ENCODE results near the gene NPAS3. TPM values are rescaled to one million over a fixed set of nuclear protein-coding genes. Genes with fewer than 3 reads are reported as not detected.

NPAS3 gene
- total RNA-seq, 1 donor from 2014 or later: 6.1 TPM

- no peaks in the 10 kb centered on the region for H3K36me3 Mint-ChIP-seq (ENCODE audit: insufficient read depth)
- TF ChIP-seq CTCF (IDR thresholded peaks at IDR 0.05; ENCODE audit: unreplicated experiment): no peak
- H3K4me3 Mint-ChIP-seq (ENCODE audit: low read depth): no peak overlapping the region
- H3K4me1 Mint-ChIP-seq (ENCODE audit: low read depth): peaks cover 2% of the 10 kb centered on the region
- no peak overlapping the region for H3K27ac Mint-ChIP-seq
- DNase-seq (ENCODE audit: low spot score, unreplicated experiment): no peak
- peaks cover 4% of the 10 kb centered on the region for H3K27me3 Mint-ChIP-seq
- H3K9me3 Mint-ChIP-seq (ENCODE audit: low read depth): no peaks in the 10 kb centered on the region
These were observed 716.7 kb downstream of the NPAS3 start for GRCh38 chr14:33655421-33655820.

- Mint-ChIP-seq H3K27ac (no peak overlapping the region), H3K4me3 (ENCODE audit: low read depth) (no peak overlapping the region), H3K4me1 (ENCODE audit: low read depth) (peaks cover 2% of the 10 kb centered on the region), H3K9me3 (ENCODE audit: low read depth) (peaks cover 2% of the 10 kb centered on the region), H3K36me3 (ENCODE audit: insufficient read depth) (no peaks in the 10 kb centered on the region), H3K27me3 (no peaks in the 10 kb centered on the region)
- no peak for DNase-seq (ENCODE audit: low spot score, unreplicated experiment)
- no peak for TF ChIP-seq CTCF (IDR thresholded peaks at IDR 0.05; ENCODE audit: unreplicated experiment)
These were observed 718.8 kb downstream of the NPAS3 start for GRCh38 chr14:33657476-33657875.

GRCh38 chr14:33660248-33660647 is 721.6 kb downstream of the NPAS3 start:
- Mint-ChIP-seq H3K36me3 (ENCODE audit: insufficient read depth) (peaks cover 3% of the 10 kb centered on the region), H3K27ac (no peak overlapping the region), H3K9me3 (ENCODE audit: low read depth) (peaks cover 13% of the 10 kb centered on the region), H3K4me1 (ENCODE audit: low read depth) (peaks cover 2% of the 10 kb centered on the region), H3K27me3 (no peaks in the 10 kb centered on the region), H3K4me3 (ENCODE audit: low read depth) (no peak overlapping the region)
- no peak for TF ChIP-seq CTCF (IDR thresholded peaks at IDR 0.05; ENCODE audit: unreplicated experiment)
- DNase-seq (ENCODE audit: low spot score, unreplicated experiment): no peak

- no peaks in the 10 kb centered on the region for H3K27me3 Mint-ChIP-seq
- peaks cover 13% of the 10 kb centered on the region for H3K9me3 Mint-ChIP-seq (ENCODE audit: low read depth)
- no peak overlapping the region for H3K27ac Mint-ChIP-seq
- H3K4me3 Mint-ChIP-seq (ENCODE audit: low read depth): no peak overlapping the region
- H3K36me3 Mint-ChIP-seq (ENCODE audit: insufficient read depth): peaks cover 3% of the 10 kb centered on the region
- no peaks in the 10 kb centered on the region for H3K4me1 Mint-ChIP-seq (ENCODE audit: low read depth)
- TF ChIP-seq CTCF (IDR thresholded peaks at IDR 0.05; ENCODE audit: unreplicated experiment): no peak
- no peak for DNase-seq (ENCODE audit: low spot score, unreplicated experiment)
These were observed 722.4 kb downstream of the NPAS3 start for GRCh38 chr14:33661101-33661500.

- Mint-ChIP-seq H3K36me3 (ENCODE audit: insufficient read depth) (peaks cover 2% of the 10 kb centered on the region), H3K27ac (no peak overlapping the region), H3K27me3 (no peaks in the 10 kb centered on the region), H3K4me1 (ENCODE audit: low read depth) (peaks cover 7% of the 10 kb centered on the region), H3K4me3 (ENCODE audit: low read depth) (no peak overlapping the region), H3K9me3 (ENCODE audit: low read depth) (peaks cover 8% of the 10 kb centered on the region)
- TF ChIP-seq CTCF (IDR thresholded peaks at IDR 0.05; ENCODE audit: unreplicated experiment): no peak
- no peak for DNase-seq (ENCODE audit: low spot score, unreplicated experiment)
These were observed 729.4 kb downstream of the NPAS3 start for GRCh38 chr14:33668066-33668465.

All from progenitor cell of endocrine pancreas (in vitro differentiated cells).